Osteocyte (in vitro differentiated cells): ENCODE data around the gene NLE1. TPM values are rescaled to one million over a fixed set of nuclear protein-coding genes. Genes with fewer than 3 reads are reported as not detected.

Experiments
- DNase-seq: peaks from one replicate; pipeline ENCODE4 v3.0.0; 2021; ENCODE audit warnings: mixed read lengths; ENCODE audit not compliant: unreplicated experiment; ENCODE audit errors: extremely low spot score
- H3K27ac Mint-ChIP-seq: one replicate; pipeline ENCODE4 v1.8.0; 2021; ENCODE audit warnings: mild to moderate bottlenecking, mixed read lengths; ENCODE audit not compliant: unreplicated experiment
- H3K27me3 Mint-ChIP-seq: one replicate; pipeline ENCODE4 v1.8.0; 2021; ENCODE audit warnings: mixed read lengths; ENCODE audit not compliant: unreplicated experiment
- H3K36me3 Mint-ChIP-seq: one replicate; pipeline ENCODE4 v1.8.0; 2021; ENCODE audit warnings: mixed read lengths; ENCODE audit not compliant: unreplicated experiment
- H3K4me1 Mint-ChIP-seq: one replicate; pipeline ENCODE4 v1.8.0; 2021; ENCODE audit warnings: mixed read lengths; ENCODE audit not compliant: unreplicated experiment
- H3K4me3 Mint-ChIP-seq: one replicate; pipeline ENCODE4 v1.8.0; 2021; ENCODE audit warnings: mild to moderate bottlenecking, moderate library complexity, mixed read lengths; ENCODE audit not compliant: unreplicated experiment
- H3K9me3 Mint-ChIP-seq: one replicate; pipeline ENCODE4 v1.8.0; 2021; ENCODE audit warnings: mixed read lengths; ENCODE audit not compliant: unreplicated experiment
- total RNA-seq: library from RNA; stranded (reverse); gene quantifications from 2 replicates; pipeline ENCODE4 v1.2.1, GENCODE V29; 2021
- TF ChIP-seq, protein P1 (sequence below): fragments of 200-600 bp; sonication (generic); IDR thresholded peaks from 2 replicates; pipeline ENCODE4 v1.5.0; 2021; ENCODE audit warnings: antibody characterized with exemption, mild to moderate bottlenecking, moderate library complexity

NLE1 gene
- total RNA-seq, 1 donor from 2014 or later, result 10.7 TPM

DNA sequence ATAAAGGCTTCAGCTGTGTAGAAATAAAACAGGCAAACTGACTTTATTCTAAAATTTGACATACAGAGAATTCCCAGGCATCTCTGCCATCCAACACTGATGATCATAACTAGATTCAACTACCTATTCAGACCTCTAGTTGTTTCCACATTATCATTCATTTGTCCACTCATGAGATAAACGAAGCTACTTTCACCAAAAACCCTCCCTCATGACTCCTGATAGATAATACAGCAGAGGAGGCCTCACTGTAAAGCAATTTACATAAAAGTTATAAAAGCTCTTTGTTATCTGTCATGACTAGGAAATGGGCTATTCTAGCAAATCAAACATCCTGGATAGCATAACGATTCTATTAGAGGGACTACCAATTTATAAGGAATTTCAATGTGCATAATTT is 59.0 kb downstream of the NLE1 start:
- Mint-ChIP-seq H3K27ac (no peak overlapping the region), H3K36me3 (peaks cover 2% of the 10 kb centered on the region), H3K9me3 (no peaks in the 10 kb centered on the region), H3K27me3 (no peaks in the 10 kb centered on the region), H3K4me3 (no peak overlapping the region), H3K4me1 (peaks cover 40% of the 10 kb centered on the region)
- no peak for DNase-seq
- TF ChIP-seq, protein P1, sequence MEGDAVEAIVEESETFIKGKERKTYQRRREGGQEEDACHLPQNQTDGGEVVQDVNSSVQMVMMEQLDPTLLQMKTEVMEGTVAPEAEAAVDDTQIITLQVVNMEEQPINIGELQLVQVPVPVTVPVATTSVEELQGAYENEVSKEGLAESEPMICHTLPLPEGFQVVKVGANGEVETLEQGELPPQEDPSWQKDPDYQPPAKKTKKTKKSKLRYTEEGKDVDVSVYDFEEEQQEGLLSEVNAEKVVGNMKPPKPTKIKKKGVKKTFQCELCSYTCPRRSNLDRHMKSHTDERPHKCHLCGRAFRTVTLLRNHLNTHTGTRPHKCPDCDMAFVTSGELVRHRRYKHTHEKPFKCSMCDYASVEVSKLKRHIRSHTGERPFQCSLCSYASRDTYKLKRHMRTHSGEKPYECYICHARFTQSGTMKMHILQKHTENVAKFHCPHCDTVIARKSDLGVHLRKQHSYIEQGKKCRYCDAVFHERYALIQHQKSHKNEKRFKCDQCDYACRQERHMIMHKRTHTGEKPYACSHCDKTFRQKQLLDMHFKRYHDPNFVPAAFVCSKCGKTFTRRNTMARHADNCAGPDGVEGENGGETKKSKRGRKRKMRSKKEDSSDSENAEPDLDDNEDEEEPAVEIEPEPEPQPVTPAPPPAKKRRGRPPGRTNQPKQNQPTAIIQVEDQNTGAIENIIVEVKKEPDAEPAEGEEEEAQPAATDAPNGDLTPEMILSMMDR, result no peak

DNA sequence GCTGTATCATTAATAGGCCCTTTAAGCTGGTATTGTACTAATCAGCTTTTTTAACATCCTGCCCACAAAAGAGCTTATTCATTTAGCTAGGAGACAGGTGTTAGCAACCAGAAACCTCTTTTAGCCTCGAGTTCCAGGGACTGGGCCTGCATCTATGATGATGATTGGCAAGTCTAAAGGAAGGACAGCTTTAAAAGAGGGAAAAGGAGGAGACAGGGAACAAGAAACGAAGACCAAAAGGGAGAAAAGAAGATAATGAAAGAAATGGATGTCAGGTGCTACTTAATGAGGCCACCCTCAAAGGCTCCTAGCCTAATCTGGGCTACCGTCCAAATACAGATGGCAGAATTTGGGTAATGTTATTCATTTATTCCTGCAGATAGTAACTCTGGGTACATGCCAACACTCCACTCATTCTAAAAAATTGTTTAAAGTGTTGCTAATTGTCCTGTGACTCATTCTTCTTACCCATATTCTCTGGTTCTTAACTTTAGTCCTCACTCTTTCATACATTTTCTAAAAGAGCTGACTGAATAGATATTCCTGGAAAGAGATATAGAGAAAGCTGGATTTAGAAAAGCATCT is 59.9 kb downstream of the NLE1 start:
- Mint-ChIP-seq H3K4me3 (no peak overlapping the region), H3K27ac (peak overlapping the region; percentile 39), H3K27me3 (no peaks in the 10 kb centered on the region), H3K36me3 (peaks cover 2% of the 10 kb centered on the region), H3K9me3 (no peaks in the 10 kb centered on the region), H3K4me1 (peaks cover 31% of the 10 kb centered on the region)
- TF ChIP-seq, protein P1, result no peak
- no peak for DNase-seq

DNA sequence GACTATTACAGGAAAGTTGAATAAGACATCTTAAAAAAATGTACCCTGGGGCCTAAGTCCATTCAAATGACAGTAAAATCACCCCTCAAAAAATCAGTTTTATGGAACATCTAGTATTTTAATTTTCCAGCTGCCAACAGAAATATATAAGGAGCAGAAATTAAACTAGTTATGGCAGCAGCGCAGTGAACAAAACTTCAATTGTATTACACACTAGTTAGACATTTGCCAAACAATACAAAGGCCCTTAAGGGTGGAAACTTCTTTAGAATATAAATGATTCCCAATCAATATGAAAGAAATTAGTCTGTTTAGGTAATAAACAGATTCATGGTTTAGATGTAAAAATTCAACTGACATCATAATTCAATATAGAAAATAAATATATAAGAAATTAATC is 60.5 kb downstream of the NLE1 start:
- Mint-ChIP-seq H3K27me3 (no peaks in the 10 kb centered on the region), H3K9me3 (no peaks in the 10 kb centered on the region), H3K4me1 (peaks cover 26% of the 10 kb centered on the region), H3K27ac (no peak overlapping the region), H3K36me3 (peaks cover 2% of the 10 kb centered on the region), H3K4me3 (no peak overlapping the region)
- no peak for DNase-seq
- TF ChIP-seq, protein P1, result no peak

DNA sequence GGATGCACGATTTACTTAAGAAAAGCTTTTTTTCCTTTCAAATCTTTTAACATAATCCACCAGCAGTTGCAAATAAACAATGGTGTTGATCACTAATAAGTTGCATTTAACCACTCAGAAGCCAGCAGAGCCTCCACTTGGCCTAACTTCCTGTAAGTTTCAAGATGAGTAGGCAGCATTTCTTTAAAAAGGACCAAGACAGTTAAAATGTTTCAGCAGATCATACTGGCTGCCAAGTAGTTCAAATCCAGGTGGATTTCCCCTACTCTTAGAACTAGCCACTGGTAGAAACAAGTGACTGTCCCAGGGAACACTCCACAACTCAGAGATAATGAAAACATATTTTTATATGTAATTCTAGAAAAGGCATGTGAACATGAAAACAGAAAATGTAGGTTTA is 61.6 kb downstream of the NLE1 start:
- peaks cover 24% of the 10 kb centered on the region for H3K4me1 Mint-ChIP-seq
- H3K27me3 Mint-ChIP-seq, result no peaks in the 10 kb centered on the region
- TF ChIP-seq, protein P1, result no peak
- H3K27ac Mint-ChIP-seq, result no peak overlapping the region
- no peak for DNase-seq
- H3K4me3 Mint-ChIP-seq, result no peak overlapping the region
- peaks cover 2% of the 10 kb centered on the region for H3K36me3 Mint-ChIP-seq
- no peaks in the 10 kb centered on the region for H3K9me3 Mint-ChIP-seq

DNA sequence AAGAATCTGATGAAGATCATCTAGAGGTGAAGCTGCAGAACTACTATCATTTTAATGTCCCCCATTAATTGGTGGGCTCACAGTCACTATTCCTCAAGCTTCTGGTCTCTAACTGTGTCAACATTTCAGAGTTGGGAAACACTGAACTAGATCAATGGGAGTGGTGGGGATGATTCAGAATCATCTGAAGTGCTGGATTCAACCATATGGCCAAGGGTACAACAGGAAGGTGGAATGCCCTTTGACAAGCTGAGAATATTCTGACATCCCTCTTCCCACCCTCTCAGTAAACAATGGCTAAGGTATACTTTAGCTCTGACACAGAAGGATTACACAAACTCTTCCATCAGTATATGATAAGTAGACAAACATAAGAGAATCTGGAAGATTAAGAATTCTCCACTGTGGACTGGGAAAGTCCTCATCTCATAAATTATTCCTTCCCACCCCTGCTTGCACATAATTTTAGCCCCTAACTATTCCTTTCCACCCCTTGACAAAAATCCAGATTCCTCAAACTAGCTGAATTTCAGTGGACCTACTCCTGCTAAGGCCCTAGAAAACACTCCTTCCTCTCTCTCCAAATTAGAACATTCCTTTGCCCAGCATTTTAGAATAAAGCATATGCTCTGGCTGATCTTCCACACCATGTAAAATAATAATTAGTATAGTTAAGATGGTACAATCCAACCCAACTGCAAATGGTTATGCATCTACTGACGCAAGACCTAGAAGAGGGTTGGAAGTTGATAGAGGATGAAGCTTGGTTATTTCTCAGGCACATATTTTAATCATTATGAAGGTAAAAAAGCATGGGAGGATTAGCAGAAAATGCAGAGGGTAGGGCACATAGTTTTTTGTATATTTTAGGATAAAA is 62.3 kb downstream of the NLE1 start:
- no peak for DNase-seq
- no peak overlapping the region for H3K27ac Mint-ChIP-seq

More for the DNA sequence above, 62.3 kb downstream of the NLE1 start:
- H3K4me3 Mint-ChIP-seq, result no peak overlapping the region
- no peaks in the 10 kb centered on the region for H3K9me3 Mint-ChIP-seq
- TF ChIP-seq, protein P1, result no peak
- peaks cover 28% of the 10 kb centered on the region for H3K4me1 Mint-ChIP-seq
- H3K27me3 Mint-ChIP-seq, result no peaks in the 10 kb centered on the region
- H3K36me3 Mint-ChIP-seq, result peaks cover 2% of the 10 kb centered on the region
